IPS-NIHi7 (cell line): ENCODE results near the gene LUZP1.

Source experiments
- DNase-seq: peaks from one replicate; pipeline ENCODE4 v3.0.0; 2012; ENCODE audit warnings: mixed read lengths; ENCODE audit errors: extremely low spot score

Gene LUZP1

DNA sequence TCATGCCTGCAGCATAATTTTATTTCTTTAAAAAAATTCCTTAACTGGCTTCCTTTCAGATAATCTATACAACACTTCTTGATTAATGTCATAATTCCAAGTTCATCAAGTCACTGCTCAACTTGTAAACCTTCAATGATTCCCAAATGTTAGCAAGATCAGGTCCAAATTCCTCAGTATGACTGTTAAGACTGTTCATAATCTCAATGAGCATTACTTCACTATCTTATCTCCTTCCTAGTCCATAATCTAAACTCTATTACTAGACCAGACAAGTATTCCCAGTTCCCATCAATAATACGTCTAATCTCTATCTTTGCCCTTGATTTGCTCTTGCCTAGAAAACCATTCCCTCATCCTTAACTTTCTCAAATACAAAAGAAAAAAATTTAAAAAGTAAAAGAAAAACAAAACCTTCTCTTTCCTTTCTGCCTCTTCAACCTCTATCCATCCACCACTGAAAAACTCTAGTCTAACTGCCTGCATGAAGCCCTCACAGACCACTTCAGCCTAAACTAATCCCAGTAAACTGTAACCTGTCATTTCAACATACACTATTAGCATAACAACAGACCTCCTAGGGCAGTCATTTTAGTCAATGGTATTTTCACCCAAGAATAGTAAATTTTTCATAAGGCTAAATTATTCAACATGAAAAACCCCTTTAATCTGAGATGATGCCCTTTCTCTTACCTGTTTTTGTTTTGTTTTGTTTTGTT is 15.5 kb downstream of the LUZP1 start:
- DNase-seq: peak; percentile 19

GRCh38 chr1:23150742-23151141 is 17.9 kb downstream of the LUZP1 start:
- DNase-seq: no peak

- no peak for DNase-seq
Measured at GRCh38 chr1:23150125-23150524, 18.5 kb downstream of the LUZP1 start.

DNA sequence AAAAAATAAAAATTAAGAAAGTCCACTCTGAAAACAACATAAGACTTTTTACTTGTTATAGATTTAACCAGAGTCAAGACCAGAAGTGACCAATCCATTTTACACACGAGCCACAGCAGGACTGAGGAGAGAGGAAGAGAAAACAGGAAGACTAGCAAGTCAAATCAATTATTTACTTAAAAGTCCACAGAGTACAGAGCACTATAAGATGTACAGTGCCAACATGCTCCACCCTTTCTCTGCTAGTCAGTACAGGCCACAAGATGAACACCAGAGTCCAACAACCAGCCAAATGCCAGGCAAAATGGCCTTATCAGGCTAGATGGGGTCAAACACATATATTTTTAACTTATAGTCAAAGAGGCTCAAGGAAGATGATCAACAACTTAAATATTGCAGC is 19.5 kb downstream of the LUZP1 start:
- DNase-seq: no peak

- no peak for DNase-seq
Measured at GRCh38 chr1:23148084-23148483, 20.6 kb downstream of the LUZP1 start.

DNA sequence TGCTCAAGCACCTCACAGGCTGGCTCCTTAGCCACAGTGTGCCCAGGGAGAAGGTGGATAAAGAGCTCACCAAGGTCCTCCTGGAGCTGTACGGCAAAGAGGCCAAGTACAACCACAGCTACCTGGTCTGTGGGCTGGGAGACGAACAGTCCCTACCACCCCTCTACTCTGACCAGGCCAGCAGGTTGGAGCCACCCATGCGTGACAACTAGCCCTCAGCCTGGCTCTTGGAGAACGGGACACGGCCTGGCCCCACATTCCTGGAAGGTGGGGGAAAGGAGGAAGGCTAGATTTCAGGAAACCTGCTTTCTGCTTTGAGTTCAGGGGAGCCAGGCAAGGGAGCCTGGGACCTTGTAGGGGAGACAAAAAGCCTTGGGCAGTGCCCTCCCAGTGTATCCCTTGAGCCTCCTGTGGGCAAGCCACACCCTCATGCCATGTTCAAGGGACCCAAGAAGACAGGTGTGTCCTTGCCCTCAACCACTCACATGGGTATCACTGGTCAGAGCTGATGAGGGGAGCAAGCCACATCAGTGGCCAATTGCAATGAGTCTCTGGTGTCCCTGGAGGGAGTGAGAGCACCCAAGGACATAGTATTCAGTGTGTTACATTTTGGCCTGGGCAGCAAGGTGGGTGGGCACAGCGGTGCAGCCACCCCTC is 27.6 kb downstream of the LUZP1 start:
- DNase-seq: no peak

DNA sequence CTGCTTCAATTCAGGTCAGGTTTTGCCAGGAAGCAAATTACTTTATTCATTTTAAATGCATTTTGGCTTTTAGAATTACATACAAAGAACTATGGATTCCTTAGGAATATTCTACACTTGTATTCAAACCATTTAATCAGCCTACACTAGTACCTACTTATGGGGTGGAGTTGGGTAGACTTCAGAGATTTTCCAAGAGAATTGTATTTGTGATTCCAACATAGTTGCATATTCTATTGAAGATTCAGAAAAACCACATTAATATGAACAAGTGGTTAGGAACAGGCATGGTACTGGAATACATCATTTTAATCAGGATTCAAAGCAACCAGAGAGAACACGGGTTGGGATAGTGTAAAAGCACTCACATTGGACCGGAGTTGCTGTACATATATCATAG is 33.4 kb downstream of the LUZP1 start:
- DNase-seq: no peak

DNA sequence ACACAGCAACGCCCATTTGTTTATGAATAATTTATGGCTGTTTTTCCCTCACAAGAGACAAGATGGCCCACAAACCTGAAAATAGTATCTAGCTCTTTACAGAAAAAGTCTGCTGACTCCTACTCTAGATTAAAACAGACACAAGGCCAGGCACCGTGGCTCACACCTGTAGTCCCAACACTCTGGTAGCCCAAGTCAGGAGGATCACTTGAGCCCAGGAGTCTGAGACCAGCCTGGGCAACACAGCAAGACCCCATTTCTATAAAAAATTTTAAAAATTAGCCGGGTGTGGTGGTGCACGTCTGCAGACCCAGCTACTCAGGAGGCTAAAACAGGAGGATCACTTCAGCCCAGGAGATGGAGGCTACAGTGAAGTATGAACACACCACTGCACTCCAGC is 34.6 kb downstream of the LUZP1 start:
- DNase-seq: no peak

DNA sequence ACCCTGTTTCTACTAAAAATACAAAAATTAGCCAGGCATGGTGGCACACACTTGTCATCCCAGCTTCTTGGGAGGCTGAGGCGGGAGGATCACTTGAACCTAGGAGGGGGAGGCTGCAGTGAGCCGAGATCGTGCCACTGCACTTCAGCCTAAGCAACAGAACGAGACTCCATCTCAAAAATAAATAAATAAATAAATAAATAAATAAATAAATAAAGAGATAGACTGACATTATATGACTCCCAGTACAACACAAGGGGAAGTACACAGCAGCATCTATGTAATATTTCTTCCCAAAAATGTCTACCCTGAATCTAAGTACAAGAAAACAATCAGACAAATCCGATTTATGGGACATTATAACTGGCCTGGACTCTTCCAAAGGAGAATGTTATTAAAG is 35.1 kb downstream of the LUZP1 start:
- no peak for DNase-seq

DNA sequence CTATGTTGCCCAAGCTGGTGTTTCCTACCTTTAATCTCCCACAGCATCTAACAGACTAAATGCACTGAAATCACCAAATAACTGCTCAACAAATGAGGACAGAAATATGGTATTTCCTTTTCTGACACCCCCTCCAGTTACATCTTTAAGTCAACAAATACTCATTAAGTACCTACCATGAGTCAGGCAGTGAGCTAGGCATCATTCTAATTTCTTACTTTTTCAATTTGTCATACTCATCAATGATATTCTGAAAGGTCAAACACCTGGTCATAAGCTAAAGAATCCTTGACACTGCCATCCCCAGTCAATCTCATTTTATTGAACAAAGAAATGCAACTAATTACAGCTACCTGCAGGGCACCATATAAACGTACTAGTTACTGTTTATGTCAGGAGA is 36.6 kb downstream of the LUZP1 start:
- DNase-seq: no peak

DNA sequence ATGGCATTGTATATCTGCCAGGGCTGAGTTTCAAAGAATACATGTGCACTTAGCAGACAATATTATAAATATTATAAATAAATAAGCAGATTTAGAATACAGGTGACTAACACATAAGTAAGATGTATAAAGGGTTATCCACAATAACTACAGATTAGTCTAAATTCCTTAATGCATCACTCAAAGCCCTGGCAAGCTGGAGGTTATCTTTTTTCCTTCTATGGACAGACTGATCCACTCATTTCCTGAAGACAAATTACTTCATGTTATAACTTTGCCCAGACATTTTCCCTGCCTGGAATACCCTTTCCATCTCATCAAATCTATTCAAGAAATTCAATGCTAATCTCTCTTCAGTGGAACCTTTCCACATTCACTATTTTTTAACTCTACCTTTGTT is 38.8 kb downstream of the LUZP1 start:
- no peak for DNase-seq

DNA sequence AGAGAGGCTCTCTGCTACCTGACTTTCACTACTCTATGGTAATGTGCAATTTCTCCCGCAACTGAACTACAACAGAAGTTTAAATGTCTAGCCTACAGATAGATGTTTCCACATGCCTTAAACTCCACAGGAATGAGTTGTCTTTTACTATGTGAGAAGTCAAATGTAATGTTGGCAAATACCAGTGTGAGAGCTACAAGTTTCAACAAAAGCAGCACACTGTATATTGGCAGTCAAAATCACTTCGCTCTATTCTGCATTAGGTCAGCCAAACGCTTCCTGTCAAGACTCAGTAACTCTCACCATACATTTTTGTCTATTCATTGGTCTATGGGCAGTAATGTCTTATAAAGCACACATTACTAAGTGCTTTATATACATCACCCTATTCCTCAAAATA is 41.9 kb downstream of the LUZP1 start:
- DNase-seq: no peak

GRCh38 chr1:23126200-23126599 is 42.5 kb downstream of the LUZP1 start:
- DNase-seq: no peak

DNA sequence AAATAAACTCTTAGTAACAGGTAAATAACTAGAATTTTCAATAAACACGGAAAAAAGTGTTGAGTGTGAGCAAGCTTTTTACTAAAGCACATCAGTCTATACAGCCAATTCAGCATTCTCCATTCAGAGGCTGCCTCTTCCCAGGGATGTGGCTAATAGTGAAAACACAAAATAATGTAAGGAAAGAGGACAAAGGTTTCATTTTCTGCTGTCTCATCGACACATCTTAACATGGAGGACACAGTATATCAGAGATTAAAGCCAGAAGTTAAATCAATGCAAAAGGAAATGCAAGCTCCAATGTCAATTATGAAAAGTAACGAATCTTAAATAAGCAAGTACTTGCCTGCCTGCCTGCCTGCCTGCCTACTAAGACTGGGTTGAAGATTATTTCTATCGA is 43.2 kb downstream of the LUZP1 start:
- DNase-seq: no peak

- no peak for DNase-seq
Measured at GRCh38 chr1:23124259-23125026, 44.2 kb downstream of the LUZP1 start.

- DNase-seq: no peak
Measured at GRCh38 chr1:23123528-23123927, 45.1 kb downstream of the LUZP1 start.

GRCh38 chr1:23122796-23123195 is 45.9 kb downstream of the LUZP1 start:
- no peak for DNase-seq

DNA sequence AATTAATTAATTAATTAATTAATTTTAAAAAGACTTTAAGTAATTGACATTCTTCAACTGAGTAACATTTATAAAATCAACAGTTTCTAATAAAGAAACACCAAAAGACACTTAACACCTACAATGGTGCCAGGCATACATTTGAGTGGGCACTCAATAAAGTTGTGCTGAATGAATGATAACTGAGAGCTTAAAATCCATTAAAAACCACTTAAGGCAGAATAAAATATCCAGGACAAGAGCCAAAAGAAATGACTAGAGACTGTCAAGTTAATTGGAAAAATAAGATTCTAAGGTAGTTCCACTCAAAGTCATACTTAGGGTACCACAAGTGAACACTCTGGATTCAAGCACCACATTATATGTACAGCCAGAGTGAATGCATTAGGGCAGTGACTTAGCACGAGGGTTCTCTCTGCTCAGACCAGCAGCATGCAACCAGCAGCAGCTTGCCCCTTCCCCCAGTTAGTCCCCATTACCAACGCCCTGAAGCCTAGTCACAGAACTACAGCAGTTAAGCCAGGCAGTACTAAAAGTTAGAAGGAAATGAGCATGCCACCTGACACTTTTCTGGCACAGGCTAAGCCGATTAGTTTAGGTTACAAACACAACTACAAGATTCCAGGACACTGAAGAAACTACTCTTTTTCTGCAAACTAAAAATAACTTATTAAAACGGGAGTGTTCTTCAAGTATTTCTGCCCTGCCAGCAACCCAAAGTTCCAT is 46.5 kb downstream of the LUZP1 start:
- DNase-seq: no peak

DNA sequence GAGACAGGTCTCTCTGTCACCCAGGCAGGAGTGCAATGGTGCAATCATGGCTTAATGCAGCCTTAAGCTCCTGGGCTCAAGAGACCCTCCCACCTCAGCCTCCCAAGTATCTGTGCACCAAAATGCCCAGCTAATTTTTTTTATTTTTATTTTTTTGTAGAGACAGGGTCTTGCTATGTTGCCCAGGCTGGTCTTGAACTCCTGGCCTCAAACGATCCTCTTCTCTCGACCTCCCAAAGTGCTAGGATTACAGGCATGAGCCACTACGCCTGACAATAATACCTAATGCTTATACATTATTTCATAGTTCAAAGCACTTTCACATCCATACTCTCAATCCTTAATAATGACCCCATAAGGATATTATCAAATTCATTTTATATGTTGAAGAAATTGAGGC is 48.3 kb downstream of the LUZP1 start:
- DNase-seq: no peak

- no peak for DNase-seq
Measured at GRCh38 chr1:23118957-23119792, 49.5 kb downstream of the LUZP1 start.

DNA sequence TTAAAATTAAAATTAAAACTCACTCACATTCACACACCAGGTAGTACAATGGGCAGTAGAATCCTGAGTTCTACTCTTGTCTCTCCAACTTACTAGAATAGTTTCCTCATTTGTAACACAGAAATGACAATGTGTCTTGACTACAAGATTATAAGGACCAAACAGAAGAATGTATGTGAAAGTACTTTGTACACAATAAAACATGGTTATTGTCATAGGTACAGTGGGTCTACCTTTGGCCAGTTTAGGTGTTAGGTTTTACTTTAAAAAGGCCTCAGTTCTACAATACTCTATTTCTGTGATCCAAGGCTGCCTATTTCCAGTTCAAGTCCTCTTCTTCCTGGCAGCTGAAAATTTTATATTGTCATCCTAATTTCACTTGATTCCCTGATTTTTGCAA is 50.2 kb downstream of the LUZP1 start:
- DNase-seq: no peak
